ENCODE results near the gene SCUBE1.

- no peak for TF ChIP-seq CTCF (IDR thresholded peaks at IDR 0.05)
- no peak for TF ChIP-seq POLR2A (IDR thresholded peaks at IDR 0.05)
- no peak for TF ChIP-seq EP300 (IDR thresholded peaks at IDR 0.05)
Observed at GRCh38 chr22:43288807-43289420, 54.3 kb downstream of the SCUBE1 start.
